Large intestine (tissue), 3 donors: ENCODE data around the gene SH3RF3. TPM values are rescaled to one million over a fixed set of nuclear protein-coding genes. Genes with fewer than 3 reads are reported as not detected.
A peak's percentile ranks its signal among the peaks of the same experiment; 100 is the strongest.

Source experiments
- DNase-seq, 2 donors: peaks; one replicate each; pipeline versions ENCODE4 v3.0.0 to v3.0.0-alpha.2; 2013
- H3K27ac ChIP-seq: one replicate; pipeline ENCODE4 v1.5.1; 2013; ENCODE audit warnings: low read length
- H3K27me3 ChIP-seq: 2 replicates; pipeline ENCODE4 v1.6.1; 2013; ENCODE audit warnings: low read length; ENCODE audit not compliant: control insufficient read depth, insufficient read depth
- H3K36me3 ChIP-seq: 2 replicates; pipeline ENCODE4 v1.6.1; 2013; ENCODE audit warnings: low read length; ENCODE audit not compliant: control insufficient read depth, insufficient read depth
- H3K4me1 ChIP-seq: one replicate; pipeline ENCODE4 v1.6.1; 2013; ENCODE audit warnings: low read length; ENCODE audit not compliant: control insufficient read depth, insufficient read depth
- H3K4me3 ChIP-seq: one replicate; pipeline ENCODE4 v1.5.1; 2013; ENCODE audit warnings: low read length
- H3K9me3 ChIP-seq: one replicate; pipeline ENCODE4 v1.6.1; 2013; ENCODE audit warnings: mild to moderate bottlenecking, low read depth, low read length, moderate library complexity; ENCODE audit not compliant: control insufficient read depth
- WGBS: methylation state at CpG from one replicate; pipeline ENCODE4 v1.1.5; 2013; ENCODE audit warnings: low lambda C conversion rate; ENCODE audit not compliant: insufficient coverage; 5-methylcytosine and 5-hydroxymethylcytosine counted together
- polyA plus RNA-seq: library from polyadenylated mRNA; unstranded; fragments of 120-200 nt; gene quantifications from one replicate; pipeline ENCODE4 v1.2.1, GENCODE V29; 2013

SH3RF3 gene
- polyA plus RNA-seq, 1 donor, result 3.0 TPM

DNA sequence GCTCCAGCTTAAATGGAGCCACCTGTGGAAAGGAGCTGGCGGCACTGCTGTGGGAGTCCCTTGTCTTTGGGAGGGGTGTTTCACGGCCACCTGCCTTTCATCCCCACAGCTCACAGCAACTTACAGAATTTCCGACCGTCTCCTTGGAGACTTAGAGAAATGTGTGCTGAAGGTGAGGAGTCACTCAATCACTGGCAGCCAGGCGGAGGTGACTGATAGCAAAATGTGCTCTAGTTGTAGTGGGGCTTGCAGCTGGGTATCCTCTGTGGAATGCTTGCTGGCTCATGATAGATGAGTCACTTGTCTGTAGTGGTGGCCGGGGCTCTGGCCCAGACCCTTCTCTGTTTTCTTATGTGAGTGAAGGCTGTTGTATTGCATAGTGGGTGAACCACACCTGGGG, 110.7 kb downstream of the SH3RF3 start:
- Histone ChIP-seq H3K36me3 (no peaks in the 10 kb centered on the region), H3K27me3 (no peaks in the 10 kb centered on the region), H3K4me3 (no peak overlapping the region), H3K9me3 (no peaks in the 10 kb centered on the region), H3K27ac (no peak overlapping the region), H3K4me1 (no peaks in the 10 kb centered on the region)
- no CpG with 5 or more reads among the region's 6 CpGs for WGBS
- no peak for DNase-seq

DNA sequence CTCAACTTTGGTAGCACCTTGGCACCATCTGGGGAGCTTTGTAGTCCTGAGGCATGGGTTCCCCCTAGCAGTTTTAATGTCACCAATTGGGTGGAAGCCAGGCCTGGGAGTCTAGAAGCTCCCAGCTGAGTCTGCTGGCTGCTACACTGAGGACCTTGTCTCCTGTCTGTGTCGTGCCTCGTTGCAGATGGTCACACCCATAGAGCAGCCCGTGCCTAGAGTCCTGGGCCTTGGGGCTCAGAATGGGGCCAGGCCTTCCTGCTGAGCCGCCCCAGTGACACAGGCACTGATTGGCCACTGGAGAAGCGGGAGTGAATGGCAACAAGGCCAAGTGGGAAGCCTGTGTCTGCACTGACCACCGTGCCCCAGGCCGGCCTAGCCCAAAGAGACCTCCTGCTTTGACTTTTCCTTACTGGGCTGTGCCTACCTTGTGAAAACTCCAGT, 113.2 kb downstream of the SH3RF3 start:
- no peak for DNase-seq
- no peaks in the 10 kb centered on the region for H3K9me3 ChIP-seq
- H3K4me1 ChIP-seq, result no peaks in the 10 kb centered on the region
- no peak overlapping the region for H3K4me3 ChIP-seq
- H3K27ac ChIP-seq, result no peak overlapping the region
- no peaks in the 10 kb centered on the region for H3K27me3 ChIP-seq
- no CpG with 5 or more reads among the region's 7 CpGs for WGBS
- no peaks in the 10 kb centered on the region for H3K36me3 ChIP-seq

DNA sequence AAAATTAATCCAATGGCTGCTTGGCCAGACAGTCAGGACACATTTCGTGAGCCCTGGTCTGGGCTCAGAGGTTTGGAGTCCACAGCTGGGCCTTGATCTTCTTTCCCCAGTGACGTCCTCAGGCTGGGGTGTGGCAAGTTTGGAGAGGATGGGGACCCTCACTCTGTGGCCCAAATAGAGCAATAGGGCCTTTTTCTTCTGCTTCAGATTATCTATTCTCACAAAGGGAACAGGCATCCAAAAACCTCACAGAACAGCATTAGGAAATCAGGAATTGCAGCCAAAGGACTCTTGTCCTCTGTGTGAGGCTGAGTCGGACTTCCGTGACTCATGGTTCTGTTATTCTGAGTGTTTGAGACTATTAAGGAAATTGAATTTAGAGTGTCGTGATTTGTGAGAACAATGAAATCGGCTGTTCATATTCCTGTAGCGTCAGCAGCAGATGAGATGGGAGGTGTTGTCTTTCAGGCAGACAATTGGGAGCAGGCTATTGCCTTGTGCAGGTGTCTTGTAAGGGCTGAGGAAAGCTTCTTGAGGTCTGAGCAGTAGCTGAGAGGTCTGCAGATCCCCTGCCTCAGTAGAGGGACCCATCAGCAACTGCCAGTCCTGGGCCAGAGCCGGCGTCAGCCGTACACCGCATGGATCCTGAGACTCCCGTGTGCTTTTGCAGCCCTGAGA, 113.8 kb downstream of the SH3RF3 start:
- Histone ChIP-seq H3K4me3 (no peak overlapping the region), H3K9me3 (no peaks in the 10 kb centered on the region), H3K36me3 (no peaks in the 10 kb centered on the region), H3K27ac (no peak overlapping the region), H3K27me3 (no peaks in the 10 kb centered on the region), H3K4me1 (no peaks in the 10 kb centered on the region)
- DNase-seq, result peak in 1 of 2 donors; percentile 26
- WGBS, result no CpG with 5 or more reads among the region's 12 CpGs

DNA sequence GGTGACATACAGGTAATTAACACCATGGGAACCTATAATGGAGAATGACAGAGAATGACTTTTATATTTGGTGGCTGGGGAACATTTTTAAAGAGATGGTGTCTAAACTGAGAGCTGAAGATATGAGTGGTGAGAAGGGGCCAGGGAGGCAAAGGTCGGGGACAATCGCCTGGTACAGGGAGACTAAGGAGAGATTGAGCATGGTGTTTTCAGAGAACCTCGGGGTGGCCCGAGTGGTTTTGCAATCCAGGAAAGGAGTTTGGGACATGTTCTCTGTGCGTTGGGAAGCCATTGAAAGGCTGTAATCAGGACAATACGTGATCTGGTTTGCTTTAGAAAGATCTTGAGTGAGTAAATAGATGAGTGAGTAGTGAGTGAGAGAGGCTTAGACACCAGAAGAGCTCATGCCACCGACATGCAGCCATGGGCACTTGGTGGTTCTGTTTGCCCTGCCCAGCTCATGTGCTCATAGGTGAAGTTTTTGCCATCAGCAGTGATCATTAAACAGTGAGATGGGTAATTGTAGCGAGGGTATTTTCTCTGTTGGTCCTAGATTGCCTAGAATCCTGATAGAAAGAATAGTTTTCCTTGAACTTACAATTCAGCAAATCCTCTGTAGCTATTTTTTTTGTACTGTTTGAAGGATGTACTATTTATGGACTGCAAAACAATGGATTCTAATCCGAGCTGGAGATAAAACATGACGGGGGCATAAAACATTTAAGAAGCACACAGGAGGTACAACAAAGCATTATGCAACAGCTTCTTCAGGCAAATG, 114.7 kb downstream of the SH3RF3 start:
- Histone ChIP-seq H3K27ac (no peak overlapping the region), H3K27me3 (no peaks in the 10 kb centered on the region), H3K36me3 (no peaks in the 10 kb centered on the region), H3K4me1 (no peaks in the 10 kb centered on the region), H3K9me3 (no peaks in the 10 kb centered on the region), H3K4me3 (no peak overlapping the region)
- 89% methylated on average over 3 of the region's 10 CpGs for WGBS
- DNase-seq, result no peak

DNA sequence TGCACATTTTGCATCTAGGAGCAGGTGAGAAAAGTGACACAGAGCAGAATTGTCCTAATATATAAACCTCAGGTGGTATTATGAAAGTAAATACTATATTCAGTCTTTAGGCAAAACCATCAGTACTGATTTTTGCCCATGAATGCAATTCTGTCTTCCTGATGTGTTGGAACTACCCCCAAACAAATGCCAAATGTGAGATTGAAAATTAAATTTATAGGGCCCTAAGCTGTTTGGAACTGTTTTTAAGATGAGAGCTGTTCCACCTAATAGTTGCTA, 115.2 kb downstream of the SH3RF3 start:
- H3K4me1 ChIP-seq, result no peaks in the 10 kb centered on the region
- H3K9me3 ChIP-seq, result no peaks in the 10 kb centered on the region
- no peaks in the 10 kb centered on the region for H3K27me3 ChIP-seq
- H3K36me3 ChIP-seq, result no peaks in the 10 kb centered on the region
- H3K4me3 ChIP-seq, result no peak overlapping the region
- no peak overlapping the region for H3K27ac ChIP-seq
- no peak for DNase-seq

DNA sequence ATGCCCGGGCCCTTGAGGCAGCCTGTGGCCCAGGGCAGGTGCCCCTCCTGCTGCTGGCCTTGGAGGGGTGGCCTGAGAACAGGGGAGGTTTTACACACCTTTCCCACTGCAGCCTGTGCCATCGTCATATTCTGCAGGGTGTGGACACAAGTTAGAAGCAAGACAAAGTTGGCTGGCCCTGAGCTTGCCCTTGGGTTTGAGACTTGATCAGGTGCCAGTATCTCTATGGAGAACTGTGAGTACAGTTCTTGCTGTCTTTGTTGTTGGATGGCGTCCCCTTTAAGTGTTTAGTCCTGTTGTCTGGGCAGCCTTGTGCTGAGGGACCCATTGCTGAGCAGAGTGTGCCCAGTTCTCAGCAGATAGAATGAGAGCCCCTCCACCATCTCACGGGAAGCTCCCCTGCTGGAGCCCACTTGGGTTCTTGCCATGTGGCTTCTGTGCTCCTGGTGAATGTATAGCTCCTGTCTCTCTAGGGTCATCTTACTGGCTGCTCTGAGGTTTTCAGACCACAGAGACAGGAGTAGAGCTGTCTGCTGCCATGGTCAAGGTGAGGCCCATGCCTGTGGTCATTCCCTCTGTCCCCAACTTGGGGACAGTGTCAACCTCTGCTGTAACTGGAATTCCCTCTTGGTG, 115.9 kb downstream of the SH3RF3 start:
- no peak for DNase-seq
- Histone ChIP-seq H3K27me3 (no peaks in the 10 kb centered on the region), H3K36me3 (no peaks in the 10 kb centered on the region), H3K4me1 (no peaks in the 10 kb centered on the region), H3K27ac (no peak overlapping the region), H3K4me3 (no peak overlapping the region), H3K9me3 (no peaks in the 10 kb centered on the region)
- WGBS, result no CpG with 5 or more reads among the region's 4 CpGs

DNA sequence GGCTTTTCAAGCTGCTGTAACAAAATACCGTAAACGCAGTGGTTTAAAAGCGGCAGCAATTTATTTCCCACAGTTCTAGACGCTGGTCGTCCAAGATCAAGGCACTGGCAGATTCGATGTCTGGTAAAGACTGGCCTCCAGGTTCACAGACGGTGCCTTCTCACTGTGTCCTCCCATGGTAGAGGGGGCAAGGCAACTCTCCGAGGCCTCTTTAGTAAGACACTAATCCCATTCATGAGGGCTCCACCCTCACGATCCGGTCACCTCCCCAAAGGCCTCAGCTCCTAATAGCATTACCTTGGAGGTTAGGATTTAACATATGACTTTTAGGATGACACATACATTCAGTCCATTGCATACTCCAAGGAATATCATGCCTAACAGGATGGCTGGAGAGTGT, 117.2 kb downstream of the SH3RF3 start:
- Histone ChIP-seq H3K36me3 (no peaks in the 10 kb centered on the region), H3K27ac (no peak overlapping the region), H3K4me3 (no peak overlapping the region), H3K27me3 (no peaks in the 10 kb centered on the region), H3K9me3 (no peaks in the 10 kb centered on the region), H3K4me1 (no peaks in the 10 kb centered on the region)
- no peak for DNase-seq
- WGBS, result no CpG with 5 or more reads among the region's 10 CpGs

DNA sequence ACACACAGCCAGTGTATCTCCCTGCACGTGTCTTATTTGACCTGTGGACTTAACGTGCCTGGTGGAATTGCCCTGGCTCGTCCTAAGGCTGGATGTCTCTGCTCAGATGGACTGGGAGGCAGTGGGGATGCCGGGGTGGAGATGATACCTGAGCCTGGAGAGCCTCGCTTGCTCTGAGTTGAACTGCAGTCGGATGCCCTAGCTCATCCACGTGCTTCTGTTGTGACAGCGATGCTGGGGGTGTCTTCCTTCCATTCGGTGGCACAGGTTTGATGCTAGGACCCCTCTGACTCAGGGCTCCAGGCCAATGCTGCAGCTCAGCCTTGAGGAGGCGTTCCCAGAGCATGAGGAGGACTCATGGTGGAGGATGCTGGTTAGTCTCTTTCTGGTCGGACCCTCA, 117.6 kb downstream of the SH3RF3 start:
- Histone ChIP-seq H3K27ac (no peak overlapping the region), H3K27me3 (no peaks in the 10 kb centered on the region), H3K4me1 (no peaks in the 10 kb centered on the region), H3K36me3 (no peaks in the 10 kb centered on the region), H3K9me3 (no peaks in the 10 kb centered on the region), H3K4me3 (no peak overlapping the region)
- WGBS, result no CpG with 5 or more reads among the region's 11 CpGs
- DNase-seq, result no peak

DNA sequence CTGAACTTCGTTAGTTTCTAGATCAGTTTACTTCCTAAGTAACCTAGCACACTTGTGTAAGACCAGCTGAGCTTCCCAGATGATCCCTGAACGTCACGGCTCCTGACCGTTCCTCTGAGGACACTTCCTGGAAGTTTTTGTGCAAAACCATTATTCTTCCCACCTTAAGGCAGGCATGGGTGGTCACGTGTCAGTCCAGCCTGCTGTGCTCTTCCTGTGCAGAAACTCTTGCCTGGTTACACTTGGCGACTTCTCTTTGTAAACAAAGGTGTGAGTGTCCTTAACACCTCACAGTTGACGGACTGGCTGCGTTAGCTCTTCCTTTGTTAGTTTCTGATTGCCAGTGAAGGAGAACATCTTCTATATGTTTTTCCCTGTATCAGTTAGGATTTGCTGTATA, 118.3 kb downstream of the SH3RF3 start:
- WGBS, result 40% methylated on average over 1 of the region's 8 CpGs
- no peak overlapping the region for H3K4me3 ChIP-seq
- H3K9me3 ChIP-seq, result no peaks in the 10 kb centered on the region
- peak in 1 of 2 donors; percentile 31 for DNase-seq
- no peaks in the 10 kb centered on the region for H3K27me3 ChIP-seq
- H3K4me1 ChIP-seq, result no peaks in the 10 kb centered on the region
- no peaks in the 10 kb centered on the region for H3K36me3 ChIP-seq
- no peak overlapping the region for H3K27ac ChIP-seq

DNA sequence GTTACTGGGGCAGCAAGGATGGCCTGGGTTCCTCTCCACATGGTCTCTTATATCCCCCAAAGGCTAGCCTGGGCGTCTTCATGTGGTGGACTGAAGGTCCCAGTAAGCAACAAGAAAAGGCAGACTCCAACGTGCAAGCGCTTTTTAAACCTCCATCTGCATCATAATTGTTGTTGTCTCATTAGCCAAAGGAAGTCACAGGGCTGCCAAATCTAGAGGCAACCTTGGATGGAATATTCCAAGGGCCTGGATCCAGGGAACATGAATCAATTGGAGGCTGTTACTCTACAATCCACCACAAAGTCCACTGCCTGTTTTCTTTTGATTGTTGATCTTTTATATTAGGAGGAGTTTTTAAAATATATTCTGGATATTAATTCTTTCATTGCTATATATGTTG, 118.8 kb downstream of the SH3RF3 start:
- H3K4me3 ChIP-seq, result no peak overlapping the region
- H3K27me3 ChIP-seq, result no peaks in the 10 kb centered on the region
- H3K9me3 ChIP-seq, result no peaks in the 10 kb centered on the region
- WGBS, result no CpG with 5 or more reads among the region's 3 CpGs
- H3K27ac ChIP-seq, result no peak overlapping the region
- no peaks in the 10 kb centered on the region for H3K4me1 ChIP-seq
- DNase-seq, result no peak
- no peaks in the 10 kb centered on the region for H3K36me3 ChIP-seq
